HepG2 (cell line): ENCODE results near the gene MARF1. TPM values are rescaled to one million over a fixed set of nuclear protein-coding genes. Genes with fewer than 3 reads are reported as not detected.

Source experiments
- AGO2 ChIP-seq: fragments of 200-400 bp; formaldehyde crosslinking; optimal IDR thresholded peaks from 2 replicates; pipeline ENCODE3; 2017; ENCODE audit warnings: mild to moderate bottlenecking, low read depth, low read length, moderate library complexity
- FOXJ3 ChIP-seq: sonication (generic); formaldehyde crosslinking; IDR thresholded peaks from 2 replicates; pipeline ENCODE4 v1.4.0; 2020; ENCODE audit warnings: missing genetic modification reagents, mild to moderate bottlenecking, borderline replicate concordance
- GATA4 ChIP-seq: sonication (generic); IDR thresholded peaks from 2 replicates; pipeline ENCODE4 v1.6.1; 2016; ENCODE audit warnings: antibody characterized with exemption, low read depth, borderline replicate concordance
- GTF3A ChIP-seq: sonication (generic); formaldehyde crosslinking; conservative IDR thresholded peaks from 2 replicates; pipeline ENCODE4 v1.4.0; 2020; ENCODE audit warnings: mild to moderate bottlenecking, missing genetic modification reagents
- HCFC1 ChIP-seq: fragments of 150-350 bp; IDR thresholded peaks from 2 replicates; pipeline ENCODE4 v1.6.1; 2014; ENCODE audit warnings: low read depth, low read length
- MLLT10 ChIP-seq: sonication (generic); formaldehyde crosslinking; IDR thresholded peaks from 2 replicates; pipeline ENCODE4 v1.4.0; 2020; ENCODE audit warnings: missing genetic modification reagents
- MLX ChIP-seq: IDR thresholded peaks from 2 replicates; pipeline ENCODE4 v1.6.1; 2016
- NCOA1 ChIP-seq: sonication (generic); formaldehyde crosslinking; IDR thresholded peaks from 2 replicates; pipeline ENCODE4 v1.9.0; 2021; ENCODE audit warnings: missing genetic modification reagents
- NR2F1 ChIP-seq, 2 experiments: fragments of 450-650 bp in 1 of 2; formaldehyde crosslinking in 1 of 2; IDR thresholded peaks; 2 replicates each; pipeline versions ENCODE4 v1.5.0 to v1.6.1; 2016 to 2020; ENCODE audit warnings: mild to moderate bottlenecking in 1 of 2, missing compliant biosample characterization in 1 of 2, missing genetic modification reagents in 1 of 2, moderate library complexity in 1 of 2
- PCBP2 ChIP-seq: fragments of 200-400 bp; formaldehyde crosslinking; optimal IDR thresholded peaks from 2 replicates; pipeline ENCODE3; 2018; ENCODE audit warnings: low read length, low read depth; ENCODE audit not compliant: poor library complexity, severe bottlenecking
- POGZ ChIP-seq: sonication (generic); formaldehyde crosslinking; IDR thresholded peaks from 2 replicates; pipeline ENCODE4 v1.4.0; 2020; ENCODE audit warnings: mild to moderate bottlenecking, missing genetic modification reagents
- RBM22 ChIP-seq: fragments of 200-400 bp; formaldehyde crosslinking; optimal IDR thresholded peaks from 2 replicates; pipeline ENCODE3; 2017; ENCODE audit warnings: mild to moderate bottlenecking, low read length, moderate library complexity
- REL ChIP-seq: sonication (generic); formaldehyde crosslinking; conservative IDR thresholded peaks from 2 replicates; pipeline ENCODE4 v1.8.0; 2022; ENCODE audit warnings: mild to moderate bottlenecking, missing genetic modification reagents, moderate library complexity
- SIN3B ChIP-seq: fragments of 150-350 bp; IDR thresholded peaks from 2 replicates; pipeline ENCODE4 v1.6.1; 2014; ENCODE audit warnings: low read length
- SP4 ChIP-seq: sonication (generic); formaldehyde crosslinking; IDR thresholded peaks from 2 replicates; pipeline ENCODE4 v1.8.1; 2023; ENCODE audit warnings: mild to moderate bottlenecking, missing genetic modification reagents
- SP5 ChIP-seq: IDR thresholded peaks from 2 replicates; pipeline ENCODE4 v1.6.1; 2016; ENCODE audit warnings: low read depth, borderline replicate concordance
- TCF12 ChIP-seq, 2 experiments: fragments of 450-650 bp in 1 of 2; sonication (generic) in 1 of 2; formaldehyde crosslinking in 1 of 2; IDR thresholded peaks; 2 replicates each; pipeline versions ENCODE4 v1.6.1 to v1.8.0; 2017 to 2022; ENCODE audit warnings: antibody characterized with exemption in 1 of 2, mild to moderate bottlenecking in 1 of 2, missing genetic modification reagents in 1 of 2, moderate library complexity in 1 of 2
- XBP1 ChIP-seq: sonication (generic); formaldehyde crosslinking; IDR thresholded peaks from 2 replicates; pipeline ENCODE4 v1.5.0; 2020; ENCODE audit warnings: missing genetic modification reagents
- XRCC5 ChIP-seq: fragments of 200-400 bp; formaldehyde crosslinking; optimal IDR thresholded peaks from 2 replicates; pipeline ENCODE3; 2017; ENCODE audit warnings: mild to moderate bottlenecking, low read length
- ZBTB4 ChIP-seq: sonication (generic); formaldehyde crosslinking; IDR thresholded peaks from 2 replicates; pipeline ENCODE4 v1.4.0; 2020; ENCODE audit warnings: missing genetic modification reagents, mild to moderate bottlenecking, borderline replicate concordance
- ZNF10 ChIP-seq: sonication (generic); formaldehyde crosslinking; IDR thresholded peaks from 2 replicates; pipeline ENCODE4 v1.4.0; 2020; ENCODE audit warnings: mild to moderate bottlenecking, low read depth, missing genetic modification reagents, borderline replicate concordance
- ZNF354B ChIP-seq: sonication (generic); formaldehyde crosslinking; IDR thresholded peaks from 2 replicates; pipeline ENCODE4 v1.8.0; 2022; ENCODE audit warnings: mild to moderate bottlenecking, missing genetic modification reagents
- ZNF878 ChIP-seq: sonication (generic); formaldehyde crosslinking; IDR thresholded peaks from 2 replicates; pipeline ENCODE4 v1.8.1; 2023; ENCODE audit warnings: mild to moderate bottlenecking, missing genetic modification reagents, moderate library complexity
- polyA plus RNA-seq, 8 experiments: library from polyadenylated mRNA; depleted of rRNA in 3 of 8; stranded (reverse) in 7 of 8; unstranded in 1 of 8; fragments of >200 nt; fragmentation: Illumina TruSeq in 4 of 8; extraction: Trizol in 4 of 8; gene quantifications; 2 replicates each; pipeline versions ENCODE4 v1.2.1 to v1.2.3, GENCODE V29; 2011 to 2016; ENCODE audit warnings: low read depth in 4 of 8, missing spikeins in 1 of 8, mixed read lengths in 1 of 8; ENCODE audit not compliant: insufficient read depth in 1 of 8
- total RNA-seq, 5 experiments: library from RNA; depleted of rRNA; stranded (reverse); fragments of >200 nt; fragmentation: Illumina TruSeq; extraction: Trizol; gene quantifications; 2 replicates each; pipeline ENCODE4 v1.2.3, GENCODE V29; 2016; ENCODE audit warnings: low read depth in 1 of 5
- TF ChIP-seq, protein P1 (sequence below): sonication (generic); formaldehyde crosslinking; IDR thresholded peaks from 2 replicates; pipeline ENCODE4 v1.4.0; 2020; ENCODE audit warnings: mild to moderate bottlenecking, missing genetic modification reagents
- TF ChIP-seq, protein P2 (sequence below): sonication (generic); formaldehyde crosslinking; IDR thresholded peaks from 2 replicates; pipeline ENCODE4 v1.4.0; 2020; ENCODE audit warnings: mild to moderate bottlenecking, missing genetic modification reagents

Gene MARF1
- total and polyA plus RNA-seq, 2 of the 13 experiments (the other 11 are each of a cell fraction or from before 2014, with no cell fraction given) = 8.7 to 20.7 TPM

- TF ChIP-seq POGZ (CRISPR knock-in tag) = peak; percentile 71
- TF ChIP-seq ZNF354B (CRISPR knock-in tag) = peak; percentile 36; the same call in 1 of the 2 replicates
- peak; percentile 77 for TF ChIP-seq SP5 (CRISPR knock-in tag)
- no peak for TF ChIP-seq TCF12 (IDR thresholded peaks at IDR 0.05)
- peak; percentile 95 for TF ChIP-seq TCF12 (CRISPR knock-in tag; IDR thresholded peaks at IDR 0.05)
- TF ChIP-seq HCFC1 = peak; percentile 54
- TF ChIP-seq SIN3B = peak; percentile 62
- TF ChIP-seq, protein P1, sequence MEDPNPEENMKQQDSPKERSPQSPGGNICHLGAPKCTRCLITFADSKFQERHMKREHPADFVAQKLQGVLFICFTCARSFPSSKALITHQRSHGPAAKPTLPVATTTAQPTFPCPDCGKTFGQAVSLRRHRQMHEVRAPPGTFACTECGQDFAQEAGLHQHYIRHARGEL (CRISPR knock-in tag) = peak; percentile 53; the same call in 1 of the 2 replicates
- 0 out of 2 replicates have a peak, but pooled peaks have one; percentile 24 for TF ChIP-seq MLLT10 (CRISPR knock-in tag)
- TF ChIP-seq, protein P2, sequence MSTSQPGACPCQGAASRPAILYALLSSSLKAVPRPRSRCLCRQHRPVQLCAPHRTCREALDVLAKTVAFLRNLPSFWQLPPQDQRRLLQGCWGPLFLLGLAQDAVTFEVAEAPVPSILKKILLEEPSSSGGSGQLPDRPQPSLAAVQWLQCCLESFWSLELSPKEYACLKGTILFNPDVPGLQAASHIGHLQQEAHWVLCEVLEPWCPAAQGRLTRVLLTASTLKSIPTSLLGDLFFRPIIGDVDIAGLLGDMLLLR (CRISPR knock-in tag) = 0 out of 2 replicates have a peak, but pooled peaks have one; percentile 38
- TF ChIP-seq XRCC5 = peak; percentile 34
- TF ChIP-seq FOXJ3 (CRISPR knock-in tag) = no peak
- TF ChIP-seq ZNF10 (CRISPR knock-in tag) = no peak
- peak in 1 of 2 experiments; percentile 7; a peak in 2 of 4 replicates for TF ChIP-seq NR2F1 (CRISPR knock-in tag; IDR thresholded peaks at IDR 0.05)
- peak; percentile 27 for TF ChIP-seq AGO2
- TF ChIP-seq XBP1 (CRISPR knock-in tag) = 0 out of 2 replicates have a peak, but pooled peaks have one; percentile 57
- TF ChIP-seq REL = peak; percentile 58; the same call in 1 of the 2 replicates
- TF ChIP-seq ZBTB4 (CRISPR knock-in tag) = no peak
- no peak; the same call in none of the 2 replicates for TF ChIP-seq MLX
- peak; percentile 96 for TF ChIP-seq SP4 (CRISPR knock-in tag)
- peak; percentile 73 for TF ChIP-seq ZNF878
- peak; percentile 64; the same call in 1 of the 2 replicates for TF ChIP-seq NCOA1
- TF ChIP-seq PCBP2 = no peak
- no peak for TF ChIP-seq RBM22
- TF ChIP-seq GATA4 = peak; percentile 88
- 0 out of 2 replicates have a peak, but pooled peaks have one; percentile 11 for TF ChIP-seq GTF3A
Observed at GRCh38 chr16:15643048-15643945, at the start of gene MARF1 (continued).
